Liver (tissue), 9 donors: ENCODE measurements around the gene CS. TPM values are rescaled to one million over a fixed set of nuclear protein-coding genes. Genes with fewer than 3 reads are reported as not detected.
"Not testable (repeated sequence)": the region's sequence is repeated elsewhere in the genome, so short reads cannot be mapped to it uniquely, and the experiment has no call there.

Source experiments
- DNase-seq: peaks from one replicate; pipeline ENCODE4 v3.0.0-alpha.2; 2017; ENCODE audit warnings: low spot score
- H3K27ac ChIP-seq, 2 donors: one replicate each; pipeline ENCODE4 v1.7.0; 2013; ENCODE audit warnings: inconsistent platforms in 2 of 2, low read length in 2 of 2, control low read depth in 1 of 2, low read depth in 1 of 2, mild to moderate bottlenecking in 1 of 2
- H3K27me3 ChIP-seq, 4 donors: one replicate each; pipeline versions ENCODE4 v1.6.1 to v1.7.0; 2013; ENCODE audit warnings: low read length in 3 of 4, inconsistent platforms in 1 of 4, mild to moderate bottlenecking in 1 of 4, moderate library complexity in 1 of 4; ENCODE audit not compliant: control insufficient read depth in 4 of 4, insufficient read depth in 4 of 4
- H3K36me3 ChIP-seq, 4 donors: one replicate each; pipeline versions ENCODE4 v1.6.1 to v1.7.0; 2013; ENCODE audit warnings: low read length in 3 of 4, mild to moderate bottlenecking in 3 of 4, low read depth in 1 of 4, moderate library complexity in 1 of 4; ENCODE audit not compliant: control insufficient read depth in 4 of 4, insufficient read depth in 3 of 4
- H3K4me1 ChIP-seq, 4 donors: one replicate each; pipeline versions ENCODE4 v1.6.1 to v1.7.0; 2013; ENCODE audit warnings: low read length in 3 of 4, mild to moderate bottlenecking in 3 of 4, moderate library complexity in 1 of 4; ENCODE audit not compliant: control insufficient read depth in 4 of 4, insufficient read depth in 4 of 4
- H3K4me3 ChIP-seq, 3 donors: one replicate each; pipeline versions ENCODE4 v1.6.1 to v1.7.0; 2013; ENCODE audit warnings: low read length in 3 of 3, control low read depth in 1 of 3, low read depth in 1 of 3, mild to moderate bottlenecking in 1 of 3
- H3K9ac ChIP-seq, 2 donors: one replicate each; pipeline ENCODE4 v1.7.0; 2013; ENCODE audit warnings: low read length in 2 of 2, mild to moderate bottlenecking in 2 of 2, moderate library complexity in 2 of 2, control low read depth in 1 of 2, low read depth in 1 of 2
- H3K9me3 ChIP-seq, 4 donors: one replicate each; pipeline versions ENCODE4 v1.6.1 to v1.7.0; 2013; ENCODE audit warnings: low read length in 3 of 4; ENCODE audit not compliant: control insufficient read depth in 4 of 4
- FOXA1 ChIP-seq: IDR thresholded peaks from 2 replicates; pipeline ENCODE4 v1.6.1; 2016; ENCODE audit warnings: antibody characterized with exemption
- FOXA2 ChIP-seq: IDR thresholded peaks from 2 replicates; pipeline ENCODE4 v1.6.1; 2016; ENCODE audit warnings: antibody characterized with exemption
- GABPA ChIP-seq, 2 donors: IDR thresholded peaks in 1 of 2; conservative IDR thresholded peaks in 1 of 2; 2 replicates each; pipeline ENCODE4 v1.6.1; 2016; ENCODE audit warnings: antibody characterized with exemption in 2 of 2, mild to moderate bottlenecking in 1 of 2, moderate library complexity in 1 of 2
- HNF4A ChIP-seq, 2 donors: conservative IDR thresholded peaks; 2 replicates each; pipeline ENCODE4 v1.6.1; 2016; ENCODE audit warnings: antibody characterized with exemption in 2 of 2, mild to moderate bottlenecking in 2 of 2
- HNF4G ChIP-seq: IDR thresholded peaks from 2 replicates; pipeline ENCODE4 v1.6.1; 2016; ENCODE audit warnings: antibody characterized with exemption
- JUND ChIP-seq, 2 donors: IDR thresholded peaks; 2 replicates each; pipeline ENCODE4 v1.6.1; 2016; ENCODE audit warnings: antibody characterized with exemption in 2 of 2
- NR2F2 ChIP-seq: IDR thresholded peaks from 2 replicates; pipeline ENCODE4 v1.6.1; 2016; ENCODE audit warnings: antibody characterized with exemption
- SP1 ChIP-seq: IDR thresholded peaks from 2 replicates; pipeline ENCODE4 v1.6.1; 2018; ENCODE audit warnings: antibody characterized with exemption, mild to moderate bottlenecking
- TAF1 ChIP-seq: conservative IDR thresholded peaks from 2 replicates; pipeline ENCODE4 v1.6.1; 2016; ENCODE audit warnings: antibody characterized with exemption, mild to moderate bottlenecking
- WGBS: extraction: QIAGEN DNeasy Blood & Tissue Kit; methylation state at CpG from one replicate; pipeline ENCODE4 v1.1.7; 2013; 5-methylcytosine and 5-hydroxymethylcytosine counted together
- polyA plus RNA-seq, 2 donors: library from polyadenylated mRNA; stranded (reverse) in 1 of 2; unstranded in 1 of 2; fragments of 200-250 nt in 1 of 2; fragments of >200 nt in 1 of 2; fragmentation: Nextera tagmentation in 1 of 2; extraction: Ambion mirVana in 1 of 2; gene quantifications; one replicate each; pipeline versions ENCODE4 v1.2.1 to v1.2.3, GENCODE V29; 2013 to 2015
- total RNA-seq, 2 donors: library from RNA; depleted of rRNA; stranded (reverse); fragments of >200 nt; gene quantifications; one replicate each; pipeline ENCODE4 v1.2.3, GENCODE V29; 2014
- TF ChIP-seq, protein P1 (sequence below): fragments of 150-350 bp; IDR thresholded peaks from 2 replicates; pipeline ENCODE4 v1.5.1; 2017; ENCODE audit warnings: improper control_type of control experiment, low read depth, low read length; ENCODE audit not compliant: missing input control
- TF ChIP-seq, protein P2 (sequence below): IDR thresholded peaks from 2 replicates; pipeline ENCODE4 v1.6.1; 2016; ENCODE audit warnings: antibody characterized with exemption
- TF ChIP-seq, protein P3 (sequence below): IDR thresholded peaks from 2 replicates; pipeline ENCODE4 v1.6.1; 2016; ENCODE audit warnings: antibody characterized with exemption, mild to moderate bottlenecking
- donor health status: healthy.
- donor health status: healthy.
- donor health status: healthy.
- donor health status: healthy.
- donor health status: healthy.

The CS gene
- total and polyA plus RNA-seq, 4 donors = 33.8 to 79.9 (median 47.5) TPM

DNA sequence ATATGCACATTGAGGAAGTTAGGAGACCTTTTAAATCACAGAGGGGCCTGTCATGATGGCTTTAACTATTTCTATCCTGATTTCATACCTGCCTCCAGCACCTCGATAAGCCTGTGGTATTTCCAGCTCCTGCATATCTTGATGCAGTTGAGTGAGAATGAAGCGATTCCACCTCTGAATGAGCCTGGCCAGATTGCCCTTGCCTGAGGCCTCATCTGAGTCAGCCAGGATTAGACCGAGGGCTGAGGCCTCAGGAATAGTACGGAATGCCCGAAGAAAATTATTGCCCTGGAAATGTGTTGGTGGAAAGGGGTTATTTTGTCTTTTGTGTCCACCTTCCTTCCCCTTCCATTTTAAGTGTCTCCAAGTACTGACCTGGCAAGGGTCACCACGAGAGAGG is 24.1 kb upstream of the CS start:
- Histone ChIP-seq H3K9me3 (no peaks in the 10 kb centered on the region), H3K36me3 (peaks cover 8 to 73% (median 72%) of the 10 kb centered on the region in 4 donors), H3K4me3 (no peak overlapping the region), H3K27ac (no peak overlapping the region), H3K27me3 (no peaks in the 10 kb centered on the region), H3K4me1 (peaks cover 0 to 4% (median 0%) of the 10 kb centered on the region in 4 donors), H3K9ac (no peak overlapping the region)
- DNase-seq = no peak
- no peak for TF ChIP-seq SP1
- TF ChIP-seq JUND (IDR thresholded peaks at IDR 0.05) = no peak
- TF ChIP-seq HNF4G = no peak
- no peak for TF ChIP-seq GABPA (IDR thresholded peaks at IDR 0.05 in 1 of 2, conservative IDR thresholded peaks at IDR 0.05 in 1 of 2)
- TF ChIP-seq, protein P1, sequence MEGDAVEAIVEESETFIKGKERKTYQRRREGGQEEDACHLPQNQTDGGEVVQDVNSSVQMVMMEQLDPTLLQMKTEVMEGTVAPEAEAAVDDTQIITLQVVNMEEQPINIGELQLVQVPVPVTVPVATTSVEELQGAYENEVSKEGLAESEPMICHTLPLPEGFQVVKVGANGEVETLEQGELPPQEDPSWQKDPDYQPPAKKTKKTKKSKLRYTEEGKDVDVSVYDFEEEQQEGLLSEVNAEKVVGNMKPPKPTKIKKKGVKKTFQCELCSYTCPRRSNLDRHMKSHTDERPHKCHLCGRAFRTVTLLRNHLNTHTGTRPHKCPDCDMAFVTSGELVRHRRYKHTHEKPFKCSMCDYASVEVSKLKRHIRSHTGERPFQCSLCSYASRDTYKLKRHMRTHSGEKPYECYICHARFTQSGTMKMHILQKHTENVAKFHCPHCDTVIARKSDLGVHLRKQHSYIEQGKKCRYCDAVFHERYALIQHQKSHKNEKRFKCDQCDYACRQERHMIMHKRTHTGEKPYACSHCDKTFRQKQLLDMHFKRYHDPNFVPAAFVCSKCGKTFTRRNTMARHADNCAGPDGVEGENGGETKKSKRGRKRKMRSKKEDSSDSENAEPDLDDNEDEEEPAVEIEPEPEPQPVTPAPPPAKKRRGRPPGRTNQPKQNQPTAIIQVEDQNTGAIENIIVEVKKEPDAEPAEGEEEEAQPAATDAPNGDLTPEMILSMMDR = no peak
- TF ChIP-seq FOXA2 = no peak
- TF ChIP-seq, protein P2, sequence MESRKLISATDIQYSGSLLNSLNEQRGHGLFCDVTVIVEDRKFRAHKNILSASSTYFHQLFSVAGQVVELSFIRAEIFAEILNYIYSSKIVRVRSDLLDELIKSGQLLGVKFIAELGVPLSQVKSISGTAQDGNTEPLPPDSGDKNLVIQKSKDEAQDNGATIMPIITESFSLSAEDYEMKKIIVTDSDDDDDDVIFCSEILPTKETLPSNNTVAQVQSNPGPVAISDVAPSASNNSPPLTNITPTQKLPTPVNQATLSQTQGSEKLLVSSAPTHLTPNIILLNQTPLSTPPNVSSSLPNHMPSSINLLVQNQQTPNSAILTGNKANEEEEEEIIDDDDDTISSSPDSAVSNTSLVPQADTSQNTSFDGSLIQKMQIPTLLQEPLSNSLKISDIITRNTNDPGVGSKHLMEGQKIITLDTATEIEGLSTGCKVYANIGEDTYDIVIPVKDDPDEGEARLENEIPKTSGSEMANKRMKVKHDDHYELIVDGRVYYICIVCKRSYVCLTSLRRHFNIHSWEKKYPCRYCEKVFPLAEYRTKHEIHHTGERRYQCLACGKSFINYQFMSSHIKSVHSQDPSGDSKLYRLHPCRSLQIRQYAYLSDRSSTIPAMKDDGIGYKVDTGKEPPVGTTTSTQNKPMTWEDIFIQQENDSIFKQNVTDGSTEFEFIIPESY = no peak
- TF ChIP-seq HNF4A (conservative IDR thresholded peaks at IDR 0.05) = no peak
- TF ChIP-seq, protein P3, sequence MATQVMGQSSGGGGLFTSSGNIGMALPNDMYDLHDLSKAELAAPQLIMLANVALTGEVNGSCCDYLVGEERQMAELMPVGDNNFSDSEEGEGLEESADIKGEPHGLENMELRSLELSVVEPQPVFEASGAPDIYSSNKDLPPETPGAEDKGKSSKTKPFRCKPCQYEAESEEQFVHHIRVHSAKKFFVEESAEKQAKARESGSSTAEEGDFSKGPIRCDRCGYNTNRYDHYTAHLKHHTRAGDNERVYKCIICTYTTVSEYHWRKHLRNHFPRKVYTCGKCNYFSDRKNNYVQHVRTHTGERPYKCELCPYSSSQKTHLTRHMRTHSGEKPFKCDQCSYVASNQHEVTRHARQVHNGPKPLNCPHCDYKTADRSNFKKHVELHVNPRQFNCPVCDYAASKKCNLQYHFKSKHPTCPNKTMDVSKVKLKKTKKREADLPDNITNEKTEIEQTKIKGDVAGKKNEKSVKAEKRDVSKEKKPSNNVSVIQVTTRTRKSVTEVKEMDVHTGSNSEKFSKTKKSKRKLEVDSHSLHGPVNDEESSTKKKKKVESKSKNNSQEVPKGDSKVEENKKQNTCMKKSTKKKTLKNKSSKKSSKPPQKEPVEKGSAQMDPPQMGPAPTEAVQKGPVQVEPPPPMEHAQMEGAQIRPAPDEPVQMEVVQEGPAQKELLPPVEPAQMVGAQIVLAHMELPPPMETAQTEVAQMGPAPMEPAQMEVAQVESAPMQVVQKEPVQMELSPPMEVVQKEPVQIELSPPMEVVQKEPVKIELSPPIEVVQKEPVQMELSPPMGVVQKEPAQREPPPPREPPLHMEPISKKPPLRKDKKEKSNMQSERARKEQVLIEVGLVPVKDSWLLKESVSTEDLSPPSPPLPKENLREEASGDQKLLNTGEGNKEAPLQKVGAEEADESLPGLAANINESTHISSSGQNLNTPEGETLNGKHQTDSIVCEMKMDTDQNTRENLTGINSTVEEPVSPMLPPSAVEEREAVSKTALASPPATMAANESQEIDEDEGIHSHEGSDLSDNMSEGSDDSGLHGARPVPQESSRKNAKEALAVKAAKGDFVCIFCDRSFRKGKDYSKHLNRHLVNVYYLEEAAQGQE = no peak
- TF ChIP-seq FOXA1 = no peak
- TF ChIP-seq TAF1 = no peak
- TF ChIP-seq NR2F2 = no peak
- 94% methylated on average over 6 of the region's 6 CpGs for WGBS

DNA sequence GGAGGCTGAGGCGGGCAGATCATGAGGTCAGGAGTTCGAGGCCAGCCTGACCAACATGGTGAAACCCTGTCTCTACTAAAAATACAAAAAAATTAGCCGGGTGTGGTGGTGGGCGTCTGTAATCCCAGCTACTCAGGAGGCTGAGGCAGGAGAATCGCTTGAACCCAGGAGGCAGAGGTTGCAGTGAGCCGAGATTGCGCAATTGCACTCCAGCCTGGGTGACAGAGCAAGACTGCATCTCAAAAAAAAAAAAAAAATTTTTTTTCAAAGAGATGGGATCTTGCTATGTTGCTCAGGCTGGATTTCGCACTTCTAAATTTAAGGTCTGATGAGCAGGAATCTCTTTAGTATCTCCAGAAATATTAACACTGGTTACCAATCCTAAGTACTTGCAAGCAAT is 21.5 kb upstream of the CS start:
- not testable (repeated sequence) for H3K27me3 ChIP-seq, DNase-seq, H3K4me3 ChIP-seq, H3K27ac ChIP-seq, H3K4me1 ChIP-seq, H3K9ac ChIP-seq, H3K9me3 ChIP-seq
- H3K36me3 ChIP-seq = peaks cover 11 to 66% (median 60%) of the 10 kb centered on the region in 4 donors
- WGBS = 93% methylated on average over 8 of the region's 8 CpGs
